WTC11 (cell line): ENCODE results near the gene RASL12. TPM values are rescaled to one million over a fixed set of nuclear protein-coding genes. Genes with fewer than 3 reads are reported as not detected.
A peak's percentile ranks its signal among the peaks of the same experiment; 100 is the strongest.
"Not testable (repeated sequence)": the region's sequence is repeated elsewhere in the genome, so short reads cannot be mapped to it uniquely, and the experiment has no call there.

ENCODE experiments used
- ATAC-seq: fragments of 200-7000 bp; cut with Tn5 transposase; 2 replicates; pipeline ENCODE4 v1.10.0; 2021; ENCODE audit warnings: mild to moderate bottlenecking, moderate library complexity
- CTCF ChIA-PET: fragments of 300-600 bp; sonication (Branson Sonifier 250); formaldehyde crosslinking; loops from one replicate; lab custom pipeline; 2021; ENCODE audit warnings: antibody characterized with exemption; lab: Charles Lee
- POLR2A ChIA-PET: fragments of 350-600 bp; sonication (Branson Sonifier 250); formaldehyde crosslinking; loops from one replicate; lab custom pipeline; 2021; ENCODE audit warnings: antibody characterized with exemption; lab: Charles Lee
- DNase-seq: peaks from one replicate; pipeline ENCODE4 v3.0.0; 2021; ENCODE audit warnings: low spot score
- H3K27ac Mint-ChIP-seq: 2 replicates; pipeline ENCODE4 v1.8.0; 2021; ENCODE audit warnings: mixed read lengths
- H3K27me3 Mint-ChIP-seq: 2 replicates; pipeline ENCODE4 v1.8.0; 2021; ENCODE audit warnings: low read depth, mild to moderate bottlenecking, moderate library complexity, mixed read lengths
- H3K36me3 Mint-ChIP-seq: 2 replicates; pipeline ENCODE4 v1.8.0; 2021; ENCODE audit warnings: mixed read lengths
- H3K4me1 Mint-ChIP-seq: 2 replicates; pipeline ENCODE4 v1.8.0; 2022; ENCODE audit warnings: mixed read lengths
- H3K4me3 Mint-ChIP-seq: 2 replicates; pipeline ENCODE4 v1.8.0; 2021; ENCODE audit warnings: mild to moderate bottlenecking, moderate library complexity, mixed read lengths
- H3K9me3 Mint-ChIP-seq: 2 replicates; pipeline ENCODE4 v1.8.0; 2021; ENCODE audit warnings: mixed read lengths
- ATF1 ChIP-seq: sonication (generic); formaldehyde crosslinking; IDR thresholded peaks from 2 replicates; pipeline ENCODE4 v1.8.1; 2023; ENCODE audit warnings: mild to moderate bottlenecking, moderate library complexity, missing genetic modification reagents
- ATF2 ChIP-seq: sonication (generic); formaldehyde crosslinking; IDR thresholded peaks from 2 replicates; pipeline ENCODE4 v1.8.1; 2022; ENCODE audit warnings: low read depth, missing genetic modification reagents, borderline replicate concordance
- E2F1 ChIP-seq: sonication (generic); formaldehyde crosslinking; IDR thresholded peaks from 2 replicates; pipeline ENCODE4 v1.8.0; 2022; ENCODE audit warnings: mild to moderate bottlenecking, missing genetic modification reagents
- EMX1 ChIP-seq: fragments of 250-450 bp; sonication (Bioruptor Pico); IDR thresholded peaks from 2 replicates; pipeline ENCODE4 v1.8.0; 2021; ENCODE audit warnings: mild to moderate bottlenecking
- FOXP4 ChIP-seq: sonication (generic); formaldehyde crosslinking; IDR thresholded peaks from 2 replicates; pipeline ENCODE4 v1.8.0; 2022; ENCODE audit warnings: mild to moderate bottlenecking, missing genetic modification reagents
- GABPB1 ChIP-seq: sonication (generic); formaldehyde crosslinking; IDR thresholded peaks from 2 replicates; pipeline ENCODE4 v1.8.1; 2023; ENCODE audit warnings: mild to moderate bottlenecking, missing genetic modification reagents
- GRHL2 ChIP-seq: fragments of 250-450 bp; sonication (Bioruptor Pico); IDR thresholded peaks from 2 replicates; pipeline ENCODE4 v1.8.0; 2022; ENCODE audit warnings: mild to moderate bottlenecking, moderate library complexity; ENCODE audit not compliant: insufficient replicate concordance, severe bottlenecking
- IRF2 ChIP-seq: sonication (generic); formaldehyde crosslinking; IDR thresholded peaks from 2 replicates; pipeline ENCODE4 v1.8.0; 2022; ENCODE audit warnings: low read depth, missing genetic modification reagents, borderline replicate concordance
- MLX ChIP-seq: sonication (generic); formaldehyde crosslinking; IDR thresholded peaks from 2 replicates; pipeline ENCODE4 v1.8.1; 2023; ENCODE audit warnings: mild to moderate bottlenecking, missing genetic modification reagents, moderate library complexity
- NFE2L1 ChIP-seq: sonication (generic); formaldehyde crosslinking; IDR thresholded peaks from 2 replicates; pipeline ENCODE4 v1.8.1; 2023; ENCODE audit warnings: missing genetic modification reagents
- PRDM15 ChIP-seq: sonication (generic); formaldehyde crosslinking; IDR thresholded peaks from 2 replicates; pipeline ENCODE4 v1.8.0; 2022; ENCODE audit warnings: missing genetic modification reagents
- PRRX2 ChIP-seq: fragments of 250-450 bp; sonication (Bioruptor Pico); IDR thresholded peaks from 2 replicates; pipeline ENCODE4 v1.8.0; 2021; ENCODE audit warnings: mild to moderate bottlenecking
- SOX15 ChIP-seq: fragments of 250-450 bp; sonication (Bioruptor Pico); IDR thresholded peaks from 2 replicates; pipeline ENCODE4 v1.9.0; 2021; ENCODE audit warnings: mild to moderate bottlenecking
- USF1 ChIP-seq: sonication (generic); formaldehyde crosslinking; IDR thresholded peaks from 2 replicates; pipeline ENCODE4 v1.8.0; 2022; ENCODE audit warnings: mild to moderate bottlenecking, missing genetic modification reagents
- ZMAT4 ChIP-seq: fragments of 250-450 bp; sonication (Bioruptor Pico); IDR thresholded peaks from 2 replicates; pipeline ENCODE4 v1.9.0; 2021; ENCODE audit warnings: mild to moderate bottlenecking
- total RNA-seq: library from RNA; stranded (reverse); gene quantifications from 3 replicates; pipeline ENCODE4 v1.2.3, GENCODE V29; 2021

The RASL12 gene
- total RNA-seq, 1 experiment from 2014 or later = 5.6 TPM

GRCh38 chr15:65048241-65048640 lies 19.6 kb downstream of the RASL12 start (continued):
- TF ChIP-seq FOXP4 (CRISPR knock-in tag) (no peak), NFE2L1 (CRISPR knock-in tag) (no peak), ATF2 (no peak), IRF2 (CRISPR knock-in tag) (no peak)

GRCh38 chr15:65044724-65045481 lies 22.9 kb downstream of the RASL12 start, which contains the start of gene SLC51B:
Gene SLC51B (plus strand): TSS chr15:65045387. CDS start chr15:65050005, 4,618 bp downstream.
- ATAC-seq = no peak; the same call in 1 of the 2 replicates
- H3K4me1 Mint-ChIP-seq = peaks cover 10% of the 10 kb centered on the region; the same call in 1 of the 2 replicates
- ChIA-PET CTCF (interaction anchor here (0.6 to 4.9 kb wide), 4 partner anchors 10 to 57 kb away, joined by 4 to 34 read pairs (median 11); no protein-coding TSS in a partner anchor), POLR2A (interaction anchor here (0.7 kb wide), 1 partner anchor 23 kb away, joined by 9 read pairs; no protein-coding TSS in a partner anchor)
- no peaks in the 10 kb centered on the region for H3K9me3 Mint-ChIP-seq
- H3K27me3 Mint-ChIP-seq = peaks cover 4% of the 10 kb centered on the region; the same call in 1 of the 2 replicates
- no peak within 1 kb of the TSS for H3K4me3 Mint-ChIP-seq
- no peaks in the 10 kb centered on the region for H3K36me3 Mint-ChIP-seq
- no peak for DNase-seq
- no peak within 1 kb of the TSS for H3K27ac Mint-ChIP-seq
- TF ChIP-seq GABPB1 (CRISPR knock-in tag) (peak; percentile 71), E2F1 (no peak)

GRCh38 chr15:65044218-65044617 lies 23.6 kb downstream of the RASL12 start:
- DNase-seq, H3K4me3 Mint-ChIP-seq, H3K4me1 Mint-ChIP-seq, H3K36me3 Mint-ChIP-seq, H3K9me3 Mint-ChIP-seq, ATAC-seq, H3K27me3 Mint-ChIP-seq, H3K27ac Mint-ChIP-seq: not testable (repeated sequence)
- CTCF ChIA-PET = interaction anchor here (0.6 to 4.9 kb wide), 4 partner anchors 10 to 58 kb away, joined by 4 to 34 read pairs (median 11); no protein-coding TSS in a partner anchor
- POLR2A ChIA-PET = interaction anchor here (0.6 to 0.7 kb wide), 2 partner anchors 24 to 102 kb away, joined by 3 to 9 read pairs; no protein-coding TSS in a partner anchor

GRCh38 chr15:65042776-65043327 lies 24.9 kb downstream of the RASL12 start:
- Mint-ChIP-seq H3K4me3 (no peak overlapping the region), H3K4me1 (peaks cover 5% of the 10 kb centered on the region; the same call in 1 of the 2 replicates), H3K9me3 (no peaks in the 10 kb centered on the region), H3K36me3 (no peaks in the 10 kb centered on the region), H3K27ac (no peak overlapping the region), H3K27me3 (no peaks in the 10 kb centered on the region; the same call in 1 of the 2 replicates)
- no peak for DNase-seq
- CTCF ChIA-PET = interaction anchor here (1.6 to 4.9 kb wide), 4 partner anchors 9 to 59 kb away, joined by 8 to 34 read pairs (median 11); no protein-coding TSS in a partner anchor
- POLR2A ChIA-PET = interaction anchor here (0.8 kb wide), 1 partner anchor 24 kb away, joined by 3 read pairs; no protein-coding TSS in a partner anchor
- ATAC-seq = no peak
- TF ChIP-seq GRHL2 (CRISPR knock-in tag) = no peak
- no peak for TF ChIP-seq PRRX2 (CRISPR knock-in tag)
- no peak for TF ChIP-seq MLX
- no peak for TF ChIP-seq ATF1 (CRISPR knock-in tag)
- no peak for TF ChIP-seq ZMAT4 (CRISPR knock-in tag)
- TF ChIP-seq USF1 (CRISPR knock-in tag) = no peak
- TF ChIP-seq EMX1 (CRISPR knock-in tag) = no peak
- TF ChIP-seq PRDM15 (CRISPR knock-in tag) = no peak
- no peak for TF ChIP-seq SOX15
